HG03575 (cell line): ENCODE measurements around the gene NDUFV1.
"Not testable (repeated sequence)": the region's sequence is repeated elsewhere in the genome, so short reads cannot be mapped to it uniquely, and the experiment has no call there.

Experiments
- ATAC-seq: cut with Tn5 transposase; IDR thresholded peaks from one replicate; pipeline ENCODE4 v1.9.1; 2021; ENCODE audit not compliant: unreplicated experiment, insufficient number of reproducible peaks, low FRiP score; ENCODE audit errors: extremely low read depth

The NDUFV1 gene

GRCh38 chr11:67607507-67607906 is 771 bp downstream of the NDUFV1 start:
- no peak for ATAC-seq

GRCh38 chr11:67608486-67608885 is 1.8 kb downstream of the NDUFV1 start:
- no peak for ATAC-seq

GRCh38 chr11:67609316-67609715 is 2.6 kb downstream of the NDUFV1 start:
- ATAC-seq: no peak

GRCh38 chr11:67610302-67610868 is 3.6 kb downstream of the NDUFV1 start:
- ATAC-seq: no peak

- ATAC-seq: no peak
These were observed 4.4 kb downstream of the NDUFV1 start for GRCh38 chr11:67611165-67611564.

- ATAC-seq: no peak
These were observed 5.2 kb downstream of the NDUFV1 start for GRCh38 chr11:67611704-67612587.

GRCh38 chr11:67612751-67613150 is 6.0 kb downstream of the NDUFV1 start:
- ATAC-seq: no peak

- no peak for ATAC-seq
These were observed 6.7 kb downstream of the NDUFV1 start for GRCh38 chr11:67613313-67613959.

- ATAC-seq: no peak
These were observed 7.4 kb downstream of the NDUFV1 start for GRCh38 chr11:67613960-67614715.

GRCh38 chr11:67614730-67615714 is 8.3 kb downstream of the NDUFV1 start:
- ATAC-seq: no peak

GRCh38 chr11:67615728-67616430 is 9.1 kb downstream of the NDUFV1 start:
- ATAC-seq: no peak

- ATAC-seq: no peak
These were observed 9.9 kb downstream of the NDUFV1 start for GRCh38 chr11:67616431-67617242.

- ATAC-seq: no peak
These were observed 10.7 kb downstream of the NDUFV1 start for GRCh38 chr11:67617243-67617953.

GRCh38 chr11:67618901-67619659 is 12.3 kb downstream of the NDUFV1 start:
- not testable (repeated sequence) for ATAC-seq

- not testable (repeated sequence) for ATAC-seq
These were observed 13.2 kb downstream of the NDUFV1 start for GRCh38 chr11:67619683-67620618.
